ENCODE results near the gene RCVRN. TPM values are rescaled to one million over a fixed set of nuclear protein-coding genes. Genes with fewer than 3 reads are reported as not detected.

The RCVRN gene
- total and polyA plus RNA-seq, 4 donors: 0.33 to 1.3 TPM; not detected in 2

- Histone ChIP-seq H3K4me3 (ENCODE audit: low read depth, low read length) (no peak overlapping the region), H3K27me3 (ENCODE audit: control insufficient read depth, insufficient read depth, low read length) (no peaks in the 10 kb centered on the region), H3K27ac (ENCODE audit: low read depth, low read length) (no peak overlapping the region), H3K36me3 (ENCODE audit: control insufficient read depth, insufficient read depth, low read length) (peaks cover 35% of the 10 kb centered on the region), H3K9me3 (ENCODE audit: control insufficient read depth, insufficient read depth, low read length) (no peaks in the 10 kb centered on the region), H3K4me1 (ENCODE audit: control insufficient read depth, insufficient read depth, low read length) (peaks cover 21% of the 10 kb centered on the region)
- no peak for DNase-seq (ENCODE audit: low read depth in 4 of 6, low spot score in 6 of 6)
- WGBS (ENCODE audit: insufficient coverage): 93% methylated on average over 8 of the region's 9 CpGs
Observed at GRCh38 chr17:9937901-9938300, 32.8 kb upstream of the RCVRN start.

DNA sequence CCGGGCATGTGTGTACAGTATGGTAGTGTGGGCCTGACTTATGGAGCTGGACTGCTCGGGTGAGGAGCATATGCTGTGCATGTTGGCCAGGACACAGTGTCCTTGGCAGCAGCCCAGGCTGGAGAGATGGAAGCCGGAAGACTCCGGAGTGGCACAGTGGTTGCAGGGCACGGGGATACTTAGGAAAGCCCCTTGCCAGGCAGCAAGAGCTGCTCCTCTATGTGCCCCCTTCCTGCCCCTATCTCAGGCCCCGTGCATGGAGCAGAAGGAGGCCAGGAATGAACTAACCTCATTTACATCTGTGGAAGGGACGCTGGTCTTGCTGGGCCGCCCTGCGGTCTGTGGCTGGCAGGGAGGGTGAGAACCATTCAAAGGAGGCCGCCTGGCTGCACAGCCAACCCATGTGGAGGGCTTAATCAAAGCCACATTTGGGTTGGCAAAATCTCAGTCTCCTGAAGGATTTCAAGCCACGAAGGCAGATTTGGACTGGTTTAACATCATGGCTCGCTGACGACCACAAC lies 32.2 kb upstream of the RCVRN start:
- 21% methylated on average over 9 of the region's 13 CpGs for WGBS (ENCODE audit: insufficient coverage)
- Histone ChIP-seq H3K9me3 (ENCODE audit: control insufficient read depth, insufficient read depth, low read length) (no peaks in the 10 kb centered on the region), H3K4me3 (ENCODE audit: low read depth, low read length) (no peak overlapping the region), H3K36me3 (ENCODE audit: control insufficient read depth, insufficient read depth, low read length) (peaks cover 32% of the 10 kb centered on the region), H3K4me1 (ENCODE audit: control insufficient read depth, insufficient read depth, low read length) (peaks cover 21% of the 10 kb centered on the region), H3K27me3 (ENCODE audit: control insufficient read depth, insufficient read depth, low read length) (no peaks in the 10 kb centered on the region), H3K27ac (ENCODE audit: low read depth, low read length) (no peak overlapping the region)
- DNase-seq (ENCODE audit: low read depth in 4 of 6, low spot score in 6 of 6): peak in 2 of 6 donors; percentile 67 to 79

GRCh38 chr17:9936095-9936494 lies 31.0 kb upstream of the RCVRN start:
- DNase-seq (ENCODE audit: low read depth in 4 of 6, low spot score in 6 of 6): no peak
- H3K27ac ChIP-seq (ENCODE audit: low read depth, low read length): no peak overlapping the region
- 88% methylated on average over 2 of the region's 3 CpGs for WGBS (ENCODE audit: insufficient coverage)

DNA sequence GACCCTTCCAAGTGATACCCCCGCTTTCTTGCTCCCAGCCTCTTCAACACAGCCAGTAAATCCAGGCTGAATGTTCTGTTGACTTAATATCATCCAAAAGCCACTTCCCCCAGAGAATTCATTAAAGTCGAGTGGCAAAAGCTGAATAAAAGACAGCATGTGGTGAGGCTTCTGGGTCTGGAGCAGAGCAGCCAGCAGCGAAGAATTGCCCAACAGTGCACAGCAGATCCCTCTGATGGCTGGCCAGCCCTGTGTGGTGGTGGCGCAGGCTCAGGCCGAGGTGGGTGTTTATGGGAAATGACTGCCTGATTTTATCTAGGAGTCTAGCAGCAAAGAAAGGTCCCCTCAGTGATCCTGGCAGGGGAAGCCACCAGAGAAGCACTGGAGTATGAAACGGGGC lies 30.3 kb upstream of the RCVRN start:
- peaks cover 20% of the 10 kb centered on the region for H3K4me1 ChIP-seq (ENCODE audit: control insufficient read depth, insufficient read depth, low read length)
- H3K36me3 ChIP-seq (ENCODE audit: control insufficient read depth, insufficient read depth, low read length): peaks cover 26% of the 10 kb centered on the region
- DNase-seq (ENCODE audit: low read depth in 4 of 6, low spot score in 6 of 6): peak in 1 of 6 donors; percentile 32
- H3K4me3 ChIP-seq (ENCODE audit: low read depth, low read length): no peak overlapping the region
- no peaks in the 10 kb centered on the region for H3K27me3 ChIP-seq (ENCODE audit: control insufficient read depth, insufficient read depth, low read length)
- no peaks in the 10 kb centered on the region for H3K9me3 ChIP-seq (ENCODE audit: control insufficient read depth, insufficient read depth, low read length)
- 61% methylated on average over 5 of the region's 6 CpGs for WGBS (ENCODE audit: insufficient coverage)
- H3K27ac ChIP-seq (ENCODE audit: low read depth, low read length): no peak overlapping the region

More at GRCh38 chr17:9936095-9936494, 31.0 kb upstream of the RCVRN start:
- no peaks in the 10 kb centered on the region for H3K27me3 ChIP-seq (ENCODE audit: control insufficient read depth, insufficient read depth, low read length)
- no peaks in the 10 kb centered on the region for H3K9me3 ChIP-seq (ENCODE audit: control insufficient read depth, insufficient read depth, low read length)
- peaks cover 29% of the 10 kb centered on the region for H3K36me3 ChIP-seq (ENCODE audit: control insufficient read depth, insufficient read depth, low read length)
- H3K4me3 ChIP-seq (ENCODE audit: low read depth, low read length): no peak overlapping the region
- peaks cover 20% of the 10 kb centered on the region for H3K4me1 ChIP-seq (ENCODE audit: control insufficient read depth, insufficient read depth, low read length)

DNA sequence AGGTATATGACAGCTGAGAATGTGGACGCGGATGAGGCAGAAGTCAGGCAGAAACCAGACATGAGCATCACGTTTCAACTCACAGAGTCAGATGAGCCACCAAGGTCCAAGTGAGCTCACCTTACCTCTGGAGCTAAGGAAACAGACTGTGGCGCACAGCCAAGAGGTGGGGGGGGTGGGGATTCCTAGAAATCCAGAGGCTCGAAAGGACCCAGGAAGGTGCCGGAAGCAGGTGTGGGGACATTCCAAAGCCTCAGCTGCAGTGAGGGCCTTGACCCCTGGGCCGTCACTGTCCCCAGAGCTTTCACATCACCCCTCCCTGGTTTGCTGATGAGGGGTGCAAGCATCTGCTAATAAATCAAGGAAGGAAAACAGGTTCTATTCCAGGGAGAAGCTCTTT lies 29.3 kb upstream of the RCVRN start:
- 83% methylated on average over 3 of the region's 7 CpGs for WGBS (ENCODE audit: insufficient coverage)
- no peak for DNase-seq (ENCODE audit: low read depth in 4 of 6, low spot score in 6 of 6)
- H3K4me1 ChIP-seq (ENCODE audit: control insufficient read depth, insufficient read depth, low read length): peaks cover 20% of the 10 kb centered on the region

DNA sequence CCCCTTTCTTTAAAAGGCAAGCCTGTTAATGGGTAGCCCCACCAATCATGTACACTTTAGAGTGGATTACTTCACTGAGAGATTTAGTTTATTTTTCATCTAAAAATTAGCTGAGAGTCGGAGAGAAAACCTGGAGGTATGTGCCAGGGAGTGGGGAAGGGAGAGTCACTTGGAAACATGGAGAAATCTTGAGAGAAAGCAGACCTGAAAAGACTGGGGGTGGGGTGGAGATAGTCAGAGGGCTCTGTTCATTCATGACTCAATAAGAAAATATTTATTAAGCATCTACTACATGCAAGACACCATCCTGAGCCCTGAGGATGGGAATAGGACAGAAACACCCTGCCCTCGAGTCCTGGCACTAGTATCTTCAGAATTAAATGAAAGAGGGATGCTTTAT lies 27.4 kb upstream of the RCVRN start:
- WGBS (ENCODE audit: insufficient coverage): 100% methylated on average over 1 of the region's 2 CpGs
- no peak for DNase-seq (ENCODE audit: low read depth in 4 of 6, low spot score in 6 of 6)
- Histone ChIP-seq H3K4me3 (ENCODE audit: low read depth, low read length) (no peak overlapping the region), H3K4me1 (ENCODE audit: control insufficient read depth, insufficient read depth, low read length) (peaks cover 19% of the 10 kb centered on the region), H3K27me3 (ENCODE audit: control insufficient read depth, insufficient read depth, low read length) (no peaks in the 10 kb centered on the region), H3K36me3 (ENCODE audit: control insufficient read depth, insufficient read depth, low read length) (peaks cover 16% of the 10 kb centered on the region), H3K27ac (ENCODE audit: low read depth, low read length) (no peak overlapping the region), H3K9me3 (ENCODE audit: control insufficient read depth, insufficient read depth, low read length) (no peaks in the 10 kb centered on the region)

More for the DNA sequence above, 29.3 kb upstream of the RCVRN start:
- Histone ChIP-seq H3K27me3 (ENCODE audit: control insufficient read depth, insufficient read depth, low read length) (no peaks in the 10 kb centered on the region), H3K9me3 (ENCODE audit: control insufficient read depth, insufficient read depth, low read length) (no peaks in the 10 kb centered on the region), H3K4me3 (ENCODE audit: low read depth, low read length) (no peak overlapping the region), H3K27ac (ENCODE audit: low read depth, low read length) (no peak overlapping the region), H3K36me3 (ENCODE audit: control insufficient read depth, insufficient read depth, low read length) (peaks cover 17% of the 10 kb centered on the region)

DNA sequence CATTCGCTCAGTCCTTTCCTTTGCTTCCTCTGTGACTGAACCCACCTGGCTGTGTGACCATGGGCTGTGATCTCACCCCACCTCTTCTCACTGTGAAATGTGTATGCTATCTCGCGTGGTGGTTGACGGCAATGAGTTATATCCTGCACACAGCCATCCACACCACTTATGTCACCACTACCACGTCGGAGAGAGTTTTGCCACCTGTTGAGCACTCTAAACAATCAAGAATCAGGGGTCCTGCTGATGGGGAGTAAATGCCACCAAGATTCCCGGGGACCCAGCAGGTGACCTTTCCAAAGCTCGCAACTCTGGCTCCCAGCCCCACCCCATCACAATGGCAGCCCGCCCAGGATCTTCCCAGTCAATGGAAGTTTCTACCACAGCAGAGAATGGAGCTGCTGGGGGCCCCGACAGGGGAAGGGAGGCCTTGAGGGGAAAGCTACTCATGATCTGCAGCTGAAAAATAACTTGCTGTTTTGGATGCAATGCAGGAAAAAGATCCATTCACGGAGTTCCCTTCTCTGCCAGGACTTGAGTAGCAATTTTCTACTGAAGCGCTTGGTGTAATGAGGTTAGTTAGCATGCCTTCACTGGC lies 26.2 kb upstream of the RCVRN start:
- WGBS (ENCODE audit: insufficient coverage): 39% methylated on average over 8 of the region's 12 CpGs
- DNase-seq (ENCODE audit: low read depth in 4 of 6, low spot score in 6 of 6): no peak
- no peak overlapping the region for H3K27ac ChIP-seq (ENCODE audit: low read depth, low read length)

GRCh38 chr17:9929871-9930270 lies 24.8 kb upstream of the RCVRN start:
- H3K36me3 ChIP-seq (ENCODE audit: control insufficient read depth, insufficient read depth, low read length): peaks cover 25% of the 10 kb centered on the region
- no peak overlapping the region for H3K27ac ChIP-seq (ENCODE audit: low read depth, low read length)
- no peak for DNase-seq (ENCODE audit: low read depth in 4 of 6, low spot score in 6 of 6)
- H3K9me3 ChIP-seq (ENCODE audit: control insufficient read depth, insufficient read depth, low read length): no peaks in the 10 kb centered on the region
- 93% methylated on average over 4 of the region's 8 CpGs for WGBS (ENCODE audit: insufficient coverage)
- H3K4me1 ChIP-seq (ENCODE audit: control insufficient read depth, insufficient read depth, low read length): peaks cover 10% of the 10 kb centered on the region
- no peaks in the 10 kb centered on the region for H3K27me3 ChIP-seq (ENCODE audit: control insufficient read depth, insufficient read depth, low read length)
- no peak overlapping the region for H3K4me3 ChIP-seq (ENCODE audit: low read depth, low read length)

More for the DNA sequence above, 26.2 kb upstream of the RCVRN start:
- no peaks in the 10 kb centered on the region for H3K9me3 ChIP-seq (ENCODE audit: control insufficient read depth, insufficient read depth, low read length)
- H3K27me3 ChIP-seq (ENCODE audit: control insufficient read depth, insufficient read depth, low read length): no peaks in the 10 kb centered on the region
- H3K4me3 ChIP-seq (ENCODE audit: low read depth, low read length): no peak overlapping the region
- H3K36me3 ChIP-seq (ENCODE audit: control insufficient read depth, insufficient read depth, low read length): peaks cover 18% of the 10 kb centered on the region
- H3K4me1 ChIP-seq (ENCODE audit: control insufficient read depth, insufficient read depth, low read length): peaks cover 12% of the 10 kb centered on the region

DNA sequence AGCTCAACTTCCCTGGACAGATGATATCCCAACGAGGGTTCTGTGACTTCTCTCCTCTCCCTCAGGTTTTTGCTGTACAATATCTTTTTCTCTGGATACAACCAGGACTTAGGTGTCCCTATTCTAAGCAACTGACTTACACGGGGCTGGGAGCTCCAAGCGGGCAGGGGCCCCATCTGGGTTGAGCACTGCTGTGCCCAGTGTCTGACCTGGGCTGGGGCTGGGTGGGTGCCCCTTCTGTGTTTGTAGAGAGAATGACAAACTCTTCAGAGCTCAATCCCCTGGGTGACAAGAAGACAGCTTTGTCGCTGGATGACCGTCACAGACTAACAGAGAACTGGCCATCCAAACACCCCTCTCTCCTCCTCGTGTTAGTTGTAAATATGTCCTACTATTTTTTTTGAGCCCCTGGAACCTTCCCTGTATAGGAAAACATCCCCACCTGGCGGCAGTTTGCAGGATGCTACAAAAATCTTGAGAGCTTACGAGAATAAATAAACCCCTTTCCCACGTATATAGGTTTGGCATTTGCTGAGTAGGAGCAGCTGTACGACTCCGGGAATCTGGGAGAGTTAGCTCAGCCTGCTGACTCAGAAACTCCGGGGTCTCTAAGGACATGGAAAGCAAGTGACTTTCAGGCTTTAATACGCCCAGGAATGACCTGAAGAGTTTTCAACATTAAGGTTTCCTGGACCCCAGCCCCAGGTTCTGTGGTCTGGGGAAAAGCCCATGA lies 23.7 kb upstream of the RCVRN start:
- H3K9me3 ChIP-seq (ENCODE audit: control insufficient read depth, insufficient read depth, low read length): no peaks in the 10 kb centered on the region
- peaks cover 19% of the 10 kb centered on the region for H3K36me3 ChIP-seq (ENCODE audit: control insufficient read depth, insufficient read depth, low read length)
- H3K27me3 ChIP-seq (ENCODE audit: control insufficient read depth, insufficient read depth, low read length): no peaks in the 10 kb centered on the region
- peaks cover 11% of the 10 kb centered on the region for H3K4me1 ChIP-seq (ENCODE audit: control insufficient read depth, insufficient read depth, low read length)
- H3K27ac ChIP-seq (ENCODE audit: low read depth, low read length): no peak overlapping the region
- H3K4me3 ChIP-seq (ENCODE audit: low read depth, low read length): no peak overlapping the region
- WGBS (ENCODE audit: insufficient coverage): 62% methylated on average over 6 of the region's 13 CpGs
- DNase-seq (ENCODE audit: low read depth in 4 of 6, low spot score in 6 of 6): peak in 4 of 6 donors; percentile 40 to 90 (median 64)
